Progenitor cell of endocrine pancreas (in vitro differentiated cells): ENCODE measurements around the gene CACNA2D1. TPM values are rescaled to one million over a fixed set of nuclear protein-coding genes. Genes with fewer than 3 reads are reported as not detected.

Experiments
- DNase-seq: peaks from one replicate; pipeline ENCODE4 v3.0.0; 2021; ENCODE audit warnings: low spot score; ENCODE audit not compliant: unreplicated experiment
- H3K27ac Mint-ChIP-seq: 2 replicates; pipeline ENCODE4 v1.8.0; 2021; ENCODE audit warnings: mild to moderate bottlenecking, moderate library complexity, mixed read lengths
- H3K27me3 Mint-ChIP-seq: 2 replicates; pipeline ENCODE4 v1.8.0; 2021; ENCODE audit warnings: mixed read lengths
- H3K36me3 Mint-ChIP-seq: 2 replicates; pipeline ENCODE4 v1.8.0; 2022; ENCODE audit warnings: mixed read lengths; ENCODE audit not compliant: insufficient read depth
- H3K4me1 Mint-ChIP-seq: 2 replicates; pipeline ENCODE4 v1.8.0; 2021; ENCODE audit warnings: low read depth, mixed read lengths
- H3K4me3 Mint-ChIP-seq: 2 replicates; pipeline ENCODE4 v1.8.0; 2021; ENCODE audit warnings: low read depth, mild to moderate bottlenecking, moderate library complexity, mixed read lengths
- H3K9me3 Mint-ChIP-seq: 2 replicates; pipeline ENCODE4 v1.8.0; 2021; ENCODE audit warnings: low read depth, mixed read lengths
- total RNA-seq: library from RNA; stranded (reverse); gene quantifications from 2 replicates; pipeline ENCODE4 v1.2.1, GENCODE V29; 2021
- TF ChIP-seq, protein P1 (sequence below): fragments of 200-600 bp; sonication (generic); IDR thresholded peaks from one replicate; pipeline ENCODE4 v1.5.0; 2021; ENCODE audit warnings: antibody characterized with exemption, mild to moderate bottlenecking; ENCODE audit not compliant: unreplicated experiment

CACNA2D1 gene
- total RNA-seq, 1 donor from 2014 or later: 25.1 TPM

DNA sequence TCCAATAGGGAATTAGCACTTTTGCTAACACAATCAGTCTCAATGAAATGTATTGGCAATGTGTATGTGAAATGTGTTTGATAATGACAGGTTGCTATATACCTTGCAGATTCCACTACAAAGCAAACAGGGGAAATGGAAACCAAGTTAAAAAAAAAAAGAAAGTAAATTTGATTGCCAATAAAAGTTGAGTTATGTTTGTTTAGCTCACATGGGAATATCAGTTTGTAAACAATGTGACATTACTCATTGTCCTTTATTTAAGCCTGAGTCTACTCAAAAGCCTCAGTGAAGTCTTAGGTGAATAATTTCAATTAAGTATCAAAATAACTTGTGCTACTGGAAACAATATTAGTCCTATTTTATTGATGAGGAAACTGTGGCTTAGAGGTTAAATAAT lies 285.2 kb downstream of the CACNA2D1 start:
- DNase-seq: no peak
- TF ChIP-seq, protein P1, sequence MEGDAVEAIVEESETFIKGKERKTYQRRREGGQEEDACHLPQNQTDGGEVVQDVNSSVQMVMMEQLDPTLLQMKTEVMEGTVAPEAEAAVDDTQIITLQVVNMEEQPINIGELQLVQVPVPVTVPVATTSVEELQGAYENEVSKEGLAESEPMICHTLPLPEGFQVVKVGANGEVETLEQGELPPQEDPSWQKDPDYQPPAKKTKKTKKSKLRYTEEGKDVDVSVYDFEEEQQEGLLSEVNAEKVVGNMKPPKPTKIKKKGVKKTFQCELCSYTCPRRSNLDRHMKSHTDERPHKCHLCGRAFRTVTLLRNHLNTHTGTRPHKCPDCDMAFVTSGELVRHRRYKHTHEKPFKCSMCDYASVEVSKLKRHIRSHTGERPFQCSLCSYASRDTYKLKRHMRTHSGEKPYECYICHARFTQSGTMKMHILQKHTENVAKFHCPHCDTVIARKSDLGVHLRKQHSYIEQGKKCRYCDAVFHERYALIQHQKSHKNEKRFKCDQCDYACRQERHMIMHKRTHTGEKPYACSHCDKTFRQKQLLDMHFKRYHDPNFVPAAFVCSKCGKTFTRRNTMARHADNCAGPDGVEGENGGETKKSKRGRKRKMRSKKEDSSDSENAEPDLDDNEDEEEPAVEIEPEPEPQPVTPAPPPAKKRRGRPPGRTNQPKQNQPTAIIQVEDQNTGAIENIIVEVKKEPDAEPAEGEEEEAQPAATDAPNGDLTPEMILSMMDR: no peak
- Mint-ChIP-seq H3K27me3 (no peaks in the 10 kb centered on the region), H3K9me3 (peaks cover 5% of the 10 kb centered on the region), H3K4me3 (no peak overlapping the region), H3K4me1 (peaks cover 22% of the 10 kb centered on the region), H3K36me3 (no peaks in the 10 kb centered on the region), H3K27ac (no peak overlapping the region)

GRCh38 chr7:82156893-82157292 lies 286.7 kb downstream of the CACNA2D1 start:
- peaks cover 22% of the 10 kb centered on the region for H3K4me1 Mint-ChIP-seq
- no peaks in the 10 kb centered on the region for H3K27me3 Mint-ChIP-seq
- no peak overlapping the region for H3K4me3 Mint-ChIP-seq
- DNase-seq: no peak
- H3K9me3 Mint-ChIP-seq: peaks cover 5% of the 10 kb centered on the region
- no peak overlapping the region for H3K27ac Mint-ChIP-seq
- no peaks in the 10 kb centered on the region for H3K36me3 Mint-ChIP-seq
- TF ChIP-seq, protein P1: no peak

GRCh38 chr7:82156168-82156567 lies 287.4 kb downstream of the CACNA2D1 start:
- Mint-ChIP-seq H3K9me3 (peaks cover 5% of the 10 kb centered on the region), H3K4me1 (peaks cover 25% of the 10 kb centered on the region), H3K36me3 (no peaks in the 10 kb centered on the region), H3K4me3 (no peak overlapping the region), H3K27ac (no peak overlapping the region), H3K27me3 (no peaks in the 10 kb centered on the region)
- DNase-seq: no peak
- TF ChIP-seq, protein P1: no peak

GRCh38 chr7:82154728-82155127 lies 288.8 kb downstream of the CACNA2D1 start:
- Mint-ChIP-seq H3K9me3 (peaks cover 5% of the 10 kb centered on the region), H3K4me3 (no peak overlapping the region), H3K27me3 (no peaks in the 10 kb centered on the region), H3K27ac (no peak overlapping the region), H3K36me3 (no peaks in the 10 kb centered on the region), H3K4me1 (peaks cover 25% of the 10 kb centered on the region)
- TF ChIP-seq, protein P1: no peak
- DNase-seq: no peak

GRCh38 chr7:82153776-82154175 lies 289.8 kb downstream of the CACNA2D1 start:
- TF ChIP-seq, protein P1: no peak
- no peaks in the 10 kb centered on the region for H3K27me3 Mint-ChIP-seq
- H3K4me3 Mint-ChIP-seq: no peak overlapping the region
- peaks cover 23% of the 10 kb centered on the region for H3K4me1 Mint-ChIP-seq
- DNase-seq: no peak
- peaks cover 1% of the 10 kb centered on the region for H3K36me3 Mint-ChIP-seq
- H3K9me3 Mint-ChIP-seq: peaks cover 8% of the 10 kb centered on the region
- no peak overlapping the region for H3K27ac Mint-ChIP-seq
